Measurements from ENCODE around the gene PDE3B.
"Not testable (repeated sequence)": the region's sequence is repeated elsewhere in the genome, so short reads cannot be mapped to it uniquely, and the experiment has no call there.

Gene PDE3B

GRCh38 chr11:14623036-14623435, 20.6 kb upstream of the PDE3B start:
- DNase-seq (ENCODE audit: low read depth in 1 of 2, low spot score in 1 of 2) = no peak
- Histone ChIP-seq H3K27me3 (ENCODE audit: insufficient read depth, poor library complexity, severe bottlenecking) (no peaks in the 10 kb centered on the region), H3K4me3 (replicated peaks; ENCODE audit: insufficient read depth, low read length) (no peak overlapping the region), H3K27ac (replicated peaks) (no peak overlapping the region)
- TF ChIP-seq GABPA (IDR thresholded peaks at IDR 0.05; ENCODE audit: low read depth) (no peak), POLR2AphosphoS5 (IDR thresholded peaks at IDR 0.05; ENCODE audit: low read depth) (no peak), REST (IDR thresholded peaks at IDR 0.05; ENCODE audit: insufficient replicate concordance, low read depth) (no peak), CTCF (IDR thresholded peaks at IDR 0.05; ENCODE audit: insufficient read depth, low read length) (no peak), SPI1 (IDR thresholded peaks at IDR 0.05; ENCODE audit: borderline replicate concordance, low read depth) (no peak)

GRCh38 chr11:14625586-14626205, 17.9 kb upstream of the PDE3B start:
- H3K4me3 ChIP-seq (replicated peaks; ENCODE audit: insufficient read depth, low read length) = peak overlapping the region; percentile 6; the same call in 1 of the 2 replicates
- peak overlapping the region; percentile 95 for H3K27ac ChIP-seq (replicated peaks)
- peak; percentile 29 to 80 for DNase-seq (ENCODE audit: low read depth in 1 of 2, low spot score in 1 of 2)

GRCh38 chr11:14626650-14627049, 17.0 kb upstream of the PDE3B start:
- H3K27me3 ChIP-seq (ENCODE audit: insufficient read depth, poor library complexity, severe bottlenecking) = no peaks in the 10 kb centered on the region
- no peak for TF ChIP-seq SPI1 (IDR thresholded peaks at IDR 0.05; ENCODE audit: borderline replicate concordance, low read depth)
- TF ChIP-seq GABPA (IDR thresholded peaks at IDR 0.05; ENCODE audit: low read depth) = no peak
- H3K27ac ChIP-seq (replicated peaks) = peak overlapping the region; percentile 95
- no peak overlapping the region for H3K4me3 ChIP-seq (replicated peaks; ENCODE audit: insufficient read depth, low read length)
- DNase-seq (ENCODE audit: low read depth in 1 of 2, low spot score in 1 of 2) = no peak

More at GRCh38 chr11:14625586-14626205, 17.9 kb upstream of the PDE3B start:
- H3K27me3 ChIP-seq (ENCODE audit: insufficient read depth, poor library complexity, severe bottlenecking) = no peaks in the 10 kb centered on the region
- no peak for TF ChIP-seq POLR2AphosphoS5 (IDR thresholded peaks at IDR 0.05; ENCODE audit: low read depth)
- peak; percentile 100 for TF ChIP-seq SPI1 (IDR thresholded peaks at IDR 0.05; ENCODE audit: borderline replicate concordance, low read depth)

GRCh38 chr11:14633506-14634224, 9.9 kb upstream of the PDE3B start:
- not testable (repeated sequence) for H3K27ac ChIP-seq (replicated peaks); DNase-seq (ENCODE audit: low read depth in 1 of 2, low spot score in 1 of 2); H3K4me3 ChIP-seq (replicated peaks; ENCODE audit: insufficient read depth, low read length); H3K27me3 ChIP-seq (ENCODE audit: insufficient read depth, poor library complexity, severe bottlenecking)

GRCh38 chr11:14634813-14635212, 8.8 kb upstream of the PDE3B start:
- Histone ChIP-seq H3K27me3 (ENCODE audit: insufficient read depth, poor library complexity, severe bottlenecking) (no peaks in the 10 kb centered on the region), H3K27ac (replicated peaks) (no peak overlapping the region), H3K4me3 (replicated peaks; ENCODE audit: insufficient read depth, low read length) (no peak overlapping the region)
- TF ChIP-seq GABPA (IDR thresholded peaks at IDR 0.05; ENCODE audit: low read depth) (no peak), SPI1 (IDR thresholded peaks at IDR 0.05; ENCODE audit: borderline replicate concordance, low read depth) (no peak), POLR2AphosphoS5 (IDR thresholded peaks at IDR 0.05; ENCODE audit: low read depth) (no peak), REST (IDR thresholded peaks at IDR 0.05; ENCODE audit: insufficient replicate concordance, low read depth) (no peak), CTCF (IDR thresholded peaks at IDR 0.05; ENCODE audit: insufficient read depth, low read length) (no peak)
- no peak for DNase-seq (ENCODE audit: low read depth in 1 of 2, low spot score in 1 of 2)

Measured in HL-60 (cell line).